Left hindlimb (tissue), 1 donor: Measurements from ENCODE around the gene OARD1.
A peak's percentile ranks its signal among the peaks of the same experiment; 100 is the strongest.
"Not testable (repeated sequence)": the region's sequence is repeated elsewhere in the genome, so short reads cannot be mapped to it uniquely, and the experiment has no call there.

Experiments used
- DNase-seq: peaks from one replicate; pipeline ENCODE4 v3.0.0-alpha.2; 2018

The OARD1 gene

GRCh38 chr6:41071923-41072835 is at the start of gene OARD1:
Gene OARD1 (minus strand): TSS chr6:41072356. CDS start chr6:41071634, 722 bp downstream.
- peak; percentile 100 for DNase-seq

GRCh38 chr6:41120058-41120457 is 47.9 kb upstream of the OARD1 start:
- DNase-seq: no peak

- no peak for DNase-seq
Observed at GRCh38 chr6:41119508-41119907, 47.4 kb upstream of the OARD1 start.

- DNase-seq: not testable (repeated sequence)
Observed at GRCh38 chr6:41115027-41115426, 42.9 kb upstream of the OARD1 start.

GRCh38 chr6:41111017-41111416 is 38.9 kb upstream of the OARD1 start:
- DNase-seq: no peak

GRCh38 chr6:41103847-41104246 is 31.7 kb upstream of the OARD1 start:
- no peak for DNase-seq

GRCh38 chr6:41100871-41101287 is 28.7 kb upstream of the OARD1 start:
- peak; percentile 36 for DNase-seq

GRCh38 chr6:41098366-41098765 is 26.2 kb upstream of the OARD1 start:
- no peak for DNase-seq

- DNase-seq: no peak
Observed at GRCh38 chr6:41097467-41098090, 25.4 kb upstream of the OARD1 start.

- no peak for DNase-seq
Observed at GRCh38 chr6:41093729-41094128, 21.6 kb upstream of the OARD1 start.

GRCh38 chr6:41092421-41093140 is 20.4 kb upstream of the OARD1 start:
- DNase-seq: no peak

- DNase-seq: no peak
Observed at GRCh38 chr6:41090841-41091761, 18.9 kb upstream of the OARD1 start.

GRCh38 chr6:41088451-41088850 is 16.3 kb upstream of the OARD1 start:
- no peak for DNase-seq

- no peak for DNase-seq
Observed at GRCh38 chr6:41085182-41085581, 13.0 kb upstream of the OARD1 start.

- no peak for DNase-seq
Observed at GRCh38 chr6:41083072-41083471, 10.9 kb upstream of the OARD1 start.

- no peak for DNase-seq
Observed at GRCh38 chr6:41080621-41081020, 8.5 kb upstream of the OARD1 start.

- no peak for DNase-seq
Observed at GRCh38 chr6:41079080-41079479, 6.9 kb upstream of the OARD1 start.

GRCh38 chr6:41078101-41078500 is 5.9 kb upstream of the OARD1 start:
- DNase-seq: no peak

GRCh38 chr6:41077536-41077935 is 5.4 kb upstream of the OARD1 start:
- DNase-seq: no peak

GRCh38 chr6:41075651-41076626 is 3.8 kb upstream of the OARD1 start:
- no peak for DNase-seq
